ENCODE data around the gene POC1B. TPM values are rescaled to one million over a fixed set of nuclear protein-coding genes. Genes with fewer than 3 reads are reported as not detected.

POC1B gene
- total and polyA plus RNA-seq, 12 donors, result 3.3 to 18.5 (median 11.8) TPM

GRCh38 chr12:89370850-89371249 is 155.0 kb downstream of the POC1B start:
- no peaks in the 10 kb centered on the region for H3K9me3 ChIP-seq (replicated peaks in 1 of 3)
- no peaks in the 10 kb centered on the region for H3K36me3 ChIP-seq (replicated peaks in 1 of 2)
- intact Hi-C loops (cut with DNase I), result no loop called here
- H3K4me1 ChIP-seq (replicated peaks in 1 of 2), result peaks cover 0 to 8% of the 10 kb centered on the region in 2 donors
- H3K4me3 ChIP-seq, result no peak overlapping the region
- no peaks in the 10 kb centered on the region for H3K27me3 ChIP-seq
- TF ChIP-seq CTCF (IDR thresholded peaks at IDR 0.05) (no peak), POLR2A (IDR thresholded peaks at IDR 0.05) (no peak)
- no peak for DNase-seq
- 69 to 74% (median 73%) methylated on average over 7 of the region's 7 CpGs for WGBS, 4 donors
- no peak overlapping the region for H3K27ac ChIP-seq

GRCh38 chr12:89370421-89370831 is 155.4 kb downstream of the POC1B start:
- Histone ChIP-seq H3K4me3 (no peak overlapping the region), H3K9me3 (replicated peaks in 1 of 3) (no peaks in the 10 kb centered on the region), H3K36me3 (replicated peaks in 1 of 2) (no peaks in the 10 kb centered on the region), H3K27ac (no peak overlapping the region), H3K27me3 (no peaks in the 10 kb centered on the region), H3K4me1 (replicated peaks in 1 of 2) (peaks cover 0 to 8% of the 10 kb centered on the region in 2 donors)
- intact Hi-C loops (cut with DNase I), result no loop called here
- 63 to 68% (median 66%) methylated on average over 3 of the region's 3 CpGs for WGBS, 4 donors
- no peak for TF ChIP-seq CTCF (IDR thresholded peaks at IDR 0.05)
- no peak for TF ChIP-seq POLR2A (IDR thresholded peaks at IDR 0.05)
- no peak for DNase-seq

Small RNA genes lying within 50 kb of the gene (small RNA-seq; reads per million reads assigned to genes)
- gene AC025034.2 (0 reads per million in 2 donors), gene POC1B-GALNT4 (0 reads per million in 2 donors)

Other genes with a start within 250 kb of the POC1B start
- gene DUSP6, start 173.5 kb downstream of the POC1B start, total RNA-seq, result 10 to 100 TPM; 12.3 to 81.8 (median 47.3) TPM
- gene DUSP6, start 173.5 kb downstream of the POC1B start, polyA plus RNA-seq, result 10 to 100 TPM; 16.3 to 21.5 (median 21.0) TPM
- gene GALNT4, start 1.3 kb downstream of the POC1B start, total RNA-seq, result 1 to 10 TPM; 3.6 to 7.2 (median 5.8) TPM
- 1 to 10 TPM in 1 of 3 donors, under 1 TPM in 2; 0.74 to 3.6 (median 0.97) TPM for gene GALNT4, start 1.3 kb downstream of the POC1B start, polyA plus RNA-seq
- 10 to 100 TPM; 14.3 to 37.3 (median 19.1) TPM for gene ATP2B1, start 182.8 kb upstream of the POC1B start, total RNA-seq
- gene ATP2B1, start 182.8 kb upstream of the POC1B start, polyA plus RNA-seq, result 10 to 100 TPM in 1 of 3 donors, 1 to 10 TPM in 2; 6.3 to 23.5 (median 7.2) TPM